ENCODE results near the gene CD99. TPM values are rescaled to one million over a fixed set of nuclear protein-coding genes. Genes with fewer than 3 reads are reported as not detected.

CD99 gene
- total and polyA plus RNA-seq, 4 donors, result 118 to 266 (median 189) TPM

DNA sequence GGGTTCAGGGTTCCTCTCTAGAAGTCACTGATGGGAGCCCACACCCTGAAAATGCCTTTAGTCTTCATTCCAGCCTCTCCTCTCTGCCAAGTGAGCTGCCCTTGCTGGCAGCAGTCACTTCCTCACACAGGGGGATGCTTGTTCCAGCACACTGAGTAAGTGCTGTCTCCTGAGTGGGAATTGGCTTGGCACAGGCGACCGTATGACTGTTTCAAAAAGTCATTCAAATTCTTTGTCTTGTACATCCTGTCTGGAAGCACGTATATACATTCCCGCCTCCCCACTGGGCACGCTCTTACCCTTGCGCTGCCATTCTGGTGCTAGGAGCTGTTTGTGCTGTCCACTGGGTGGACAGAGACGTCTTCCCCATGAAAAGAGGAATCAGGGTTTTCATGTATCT is 40.2 kb upstream of the CD99 start:
- no peak overlapping the region for H3K27ac ChIP-seq (ENCODE audit: low read depth in 1 of 2, low read length in 1 of 2)
- H3K27me3 ChIP-seq (ENCODE audit: control insufficient read depth in 3 of 3, insufficient read depth in 3 of 3, low read length in 2 of 3), result peaks cover 0 to 6% (median 0%) of the 10 kb centered on the region in 3 donors
- peaks cover 0 to 2% (median 0%) of the 10 kb centered on the region in 4 donors for H3K36me3 ChIP-seq (ENCODE audit: control insufficient read depth in 4 of 4, insufficient read depth in 4 of 4, low read length in 4 of 4)
- no peaks in the 10 kb centered on the region for H3K9me3 ChIP-seq (ENCODE audit: control insufficient read depth in 4 of 4, insufficient read depth in 3 of 4, low read length in 3 of 4)
- no peak for ATAC-seq (ENCODE audit: insufficient read depth, low FRiP score)
- peak in 1 of 3 donors; percentile 27 for DNase-seq
- TF ChIP-seq, protein P1, sequence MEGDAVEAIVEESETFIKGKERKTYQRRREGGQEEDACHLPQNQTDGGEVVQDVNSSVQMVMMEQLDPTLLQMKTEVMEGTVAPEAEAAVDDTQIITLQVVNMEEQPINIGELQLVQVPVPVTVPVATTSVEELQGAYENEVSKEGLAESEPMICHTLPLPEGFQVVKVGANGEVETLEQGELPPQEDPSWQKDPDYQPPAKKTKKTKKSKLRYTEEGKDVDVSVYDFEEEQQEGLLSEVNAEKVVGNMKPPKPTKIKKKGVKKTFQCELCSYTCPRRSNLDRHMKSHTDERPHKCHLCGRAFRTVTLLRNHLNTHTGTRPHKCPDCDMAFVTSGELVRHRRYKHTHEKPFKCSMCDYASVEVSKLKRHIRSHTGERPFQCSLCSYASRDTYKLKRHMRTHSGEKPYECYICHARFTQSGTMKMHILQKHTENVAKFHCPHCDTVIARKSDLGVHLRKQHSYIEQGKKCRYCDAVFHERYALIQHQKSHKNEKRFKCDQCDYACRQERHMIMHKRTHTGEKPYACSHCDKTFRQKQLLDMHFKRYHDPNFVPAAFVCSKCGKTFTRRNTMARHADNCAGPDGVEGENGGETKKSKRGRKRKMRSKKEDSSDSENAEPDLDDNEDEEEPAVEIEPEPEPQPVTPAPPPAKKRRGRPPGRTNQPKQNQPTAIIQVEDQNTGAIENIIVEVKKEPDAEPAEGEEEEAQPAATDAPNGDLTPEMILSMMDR (IDR thresholded peaks at IDR 0.05; ENCODE audit: control extremely low read depth, extremely low read depth), result no peak
- no peak overlapping the region for H3K9ac ChIP-seq (ENCODE audit: insufficient read depth in 1 of 2, low read length in 2 of 2)
- 62 to 64% methylated on average over 7 of the region's 7 CpGs for WGBS, 2 donors
- H3K4me3 ChIP-seq, result no peak overlapping the region
- H3K4me1 ChIP-seq (ENCODE audit: control insufficient read depth in 5 of 5, insufficient read depth in 5 of 5, low read length in 5 of 5), result peaks cover 0 to 5% (median 0%) of the 10 kb centered on the region in 5 donors

DNA sequence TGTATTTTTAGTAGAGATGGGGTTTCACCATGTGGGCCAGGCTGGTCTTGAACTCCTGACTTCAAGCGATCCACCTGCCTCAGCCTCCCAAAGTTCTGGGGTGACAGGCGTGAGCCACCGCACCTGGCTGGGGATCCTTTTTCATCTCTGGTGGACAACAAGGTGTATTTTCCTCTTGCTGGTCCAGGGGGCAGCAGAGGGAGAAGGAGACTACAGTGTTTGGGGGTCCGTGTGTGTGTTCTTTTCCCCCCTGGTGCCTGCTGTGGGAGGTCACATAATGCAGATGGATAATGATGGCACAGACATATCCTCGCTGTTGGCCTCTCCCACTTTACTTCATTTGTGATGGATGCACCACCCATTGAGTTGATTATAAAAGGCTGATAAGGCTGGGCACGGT is 39.0 kb upstream of the CD99 start:
- Histone ChIP-seq H3K27me3 (ENCODE audit: control insufficient read depth in 3 of 3, insufficient read depth in 3 of 3, low read length in 2 of 3) (peaks cover 0 to 6% (median 0%) of the 10 kb centered on the region in 3 donors), H3K4me1 (ENCODE audit: control insufficient read depth in 5 of 5, insufficient read depth in 5 of 5, low read length in 5 of 5) (peaks cover 0 to 5% (median 0%) of the 10 kb centered on the region in 5 donors), H3K27ac (ENCODE audit: low read depth in 1 of 2, low read length in 1 of 2) (no peak overlapping the region), H3K4me3 (no peak overlapping the region), H3K9ac (ENCODE audit: insufficient read depth in 1 of 2, low read length in 2 of 2) (no peak overlapping the region), H3K36me3 (ENCODE audit: control insufficient read depth in 4 of 4, insufficient read depth in 4 of 4, low read length in 4 of 4) (peaks cover 0 to 2% (median 0%) of the 10 kb centered on the region in 4 donors), H3K9me3 (ENCODE audit: control insufficient read depth in 4 of 4, insufficient read depth in 3 of 4, low read length in 3 of 4) (no peaks in the 10 kb centered on the region)
- TF ChIP-seq, protein P1 (IDR thresholded peaks at IDR 0.05; ENCODE audit: control extremely low read depth, extremely low read depth), result no peak
- DNase-seq (no peak), ATAC-seq (ENCODE audit: insufficient read depth, low FRiP score) (no peak)
- 91 to 95% methylated on average over 6 of the region's 6 CpGs for WGBS, 2 donors

DNA sequence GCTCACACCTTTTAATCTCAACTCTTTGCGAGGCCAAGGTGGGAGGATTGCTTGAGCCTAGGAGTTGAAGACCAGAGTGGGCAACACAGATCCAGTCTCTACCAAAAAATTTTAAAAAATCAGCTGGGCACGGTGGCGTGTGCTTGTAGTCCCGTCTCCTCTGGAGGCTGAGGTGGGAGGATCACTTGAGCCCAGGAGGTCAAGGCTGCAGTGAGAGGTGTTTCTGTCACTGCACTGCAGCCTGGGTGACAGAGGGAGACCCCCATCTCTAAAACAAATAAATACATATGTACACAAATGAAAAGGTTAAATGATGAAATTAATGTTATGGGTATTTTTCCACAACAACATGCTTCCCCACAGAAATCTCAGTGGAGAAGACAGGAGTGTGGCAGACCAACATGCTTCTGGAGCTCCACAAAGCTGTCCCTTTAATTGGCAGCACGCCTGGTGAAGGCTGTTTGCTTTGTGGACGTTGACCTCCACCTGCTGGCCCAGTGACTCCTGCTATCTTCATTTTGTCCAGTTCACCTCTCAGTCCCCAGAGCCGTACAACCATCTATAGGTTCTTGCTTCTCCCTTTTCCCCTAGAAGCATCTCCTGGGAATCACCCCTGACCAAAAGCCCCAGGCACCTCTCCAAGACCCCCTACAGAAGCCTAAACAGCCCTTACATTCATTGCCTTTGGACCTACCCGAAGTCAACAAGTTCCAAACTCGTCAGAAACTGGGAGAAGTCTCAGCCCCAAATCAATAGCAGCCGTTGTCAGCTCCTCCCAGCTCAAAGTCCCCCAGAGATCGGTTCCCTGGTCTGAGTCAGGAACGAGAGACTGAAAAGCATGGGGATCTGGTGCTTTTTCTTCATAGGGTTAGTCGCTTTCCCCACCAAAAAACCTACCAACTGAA is 36.4 kb upstream of the CD99 start:
- whole genome bisulfite sequencing, 2 donors, result 86 to 88% methylated on average over 13 of the region's 13 CpGs
- no peak overlapping the region for H3K4me3 ChIP-seq

More for the DNA sequence above, 36.4 kb upstream of the CD99 start:
- no peak overlapping the region for H3K27ac ChIP-seq (ENCODE audit: low read depth in 1 of 2, low read length in 1 of 2)
- no peak overlapping the region for H3K9ac ChIP-seq (ENCODE audit: insufficient read depth in 1 of 2, low read length in 2 of 2)
- peaks cover 0 to 3% (median 0%) of the 10 kb centered on the region in 3 donors for H3K27me3 ChIP-seq (ENCODE audit: control insufficient read depth in 3 of 3, insufficient read depth in 3 of 3, low read length in 2 of 3)
- TF ChIP-seq, protein P1 (IDR thresholded peaks at IDR 0.05; ENCODE audit: control extremely low read depth, extremely low read depth), result no peak
- no peaks in the 10 kb centered on the region for H3K9me3 ChIP-seq (ENCODE audit: control insufficient read depth in 4 of 4, insufficient read depth in 3 of 4, low read length in 3 of 4)
- no peak for DNase-seq
- peaks cover 0 to 5% (median 0%) of the 10 kb centered on the region in 5 donors for H3K4me1 ChIP-seq (ENCODE audit: control insufficient read depth in 5 of 5, insufficient read depth in 5 of 5, low read length in 5 of 5)
- no peak for ATAC-seq (ENCODE audit: insufficient read depth, low FRiP score)
- peaks cover 0 to 2% (median 0%) of the 10 kb centered on the region in 4 donors for H3K36me3 ChIP-seq (ENCODE audit: control insufficient read depth in 4 of 4, insufficient read depth in 4 of 4, low read length in 4 of 4)

All from lung (tissue), 12 donors.